ENCODE data around the gene TMEM18.

The TMEM18 gene

DNA sequence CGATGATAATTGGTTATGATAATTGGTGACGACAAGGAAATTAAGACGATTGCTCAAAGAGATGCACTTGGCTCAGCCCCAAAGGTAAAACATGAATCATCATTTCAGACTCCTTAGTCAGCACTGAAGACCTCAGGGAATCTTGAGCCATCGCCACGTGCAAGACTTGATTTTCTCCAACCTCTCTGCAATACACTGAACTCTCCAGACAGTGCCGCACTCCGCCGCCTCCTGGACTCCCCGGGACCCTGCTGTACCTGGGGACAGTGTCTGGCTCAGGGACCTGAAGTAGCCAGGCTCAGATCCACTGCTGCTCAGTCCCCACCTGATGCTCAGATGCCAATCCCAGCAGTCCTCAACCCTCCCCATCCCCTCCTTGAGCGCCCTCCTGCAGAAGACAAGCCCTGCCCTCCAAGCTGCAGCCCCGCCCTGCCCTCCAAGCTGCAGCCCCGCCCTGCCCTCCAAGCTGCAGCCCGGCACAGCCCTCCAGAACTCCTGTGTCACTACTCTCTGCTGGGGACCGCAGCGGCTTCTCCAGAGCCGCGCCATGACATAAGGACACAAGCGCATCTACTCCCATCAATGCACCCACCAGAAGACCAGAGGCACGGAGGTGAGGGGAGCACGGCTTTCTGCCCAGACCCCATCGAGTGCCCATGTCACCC lies 1.1 kb downstream of the TMEM18 start:
- Histone ChIP-seq H3K4me1 (ENCODE audit: insufficient read depth, insufficient read length) (peaks cover 3% of the 10 kb centered on the region), H3K9ac (ENCODE audit: insufficient read length, low read depth) (peak overlapping the region; percentile 81), H3K27me3 (ENCODE audit: insufficient read depth, insufficient read length) (no peaks in the 10 kb centered on the region), H3K9me3 (ENCODE audit: insufficient read depth, low read length) (no peaks in the 10 kb centered on the region), H3K4me3 (ENCODE audit: insufficient read length, low read depth) (peak overlapping the region; percentile 87), H3K36me3 (ENCODE audit: insufficient read depth, insufficient read length, low read length) (peaks cover 21% of the 10 kb centered on the region)
- DNase-seq (ENCODE audit: low read depth, low spot score): peak; percentile 67
- TF ChIP-seq SUZ12 (IDR thresholded peaks at IDR 0.05; ENCODE audit: extremely low read depth, insufficient read depth, insufficient read length): no peak
- TF ChIP-seq ZNF274 (IDR thresholded peaks at IDR 0.05; ENCODE audit: low read depth, low read length): no peak
- TF ChIP-seq YY1 (IDR thresholded peaks at IDR 0.05; ENCODE audit: insufficient read depth, insufficient read length): no peak

DNA sequence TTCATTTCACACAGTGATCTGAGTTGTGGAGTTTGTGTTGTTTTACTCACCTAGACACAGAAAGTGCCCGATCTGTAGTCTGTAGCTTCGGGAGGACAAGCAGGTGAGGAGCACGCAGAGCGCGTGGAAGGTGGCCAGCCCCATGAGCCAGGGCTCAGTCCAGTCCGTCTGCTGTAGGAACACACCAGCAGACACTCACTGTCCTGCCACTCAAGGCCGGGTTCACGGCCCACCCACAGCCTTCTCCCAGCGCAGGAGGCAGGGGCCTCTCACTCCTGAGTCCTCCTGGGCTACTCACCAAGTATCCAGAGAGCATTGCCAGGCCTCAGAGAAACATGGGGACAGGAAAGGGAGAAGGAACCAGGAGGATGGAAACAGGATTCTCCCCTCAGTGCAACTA lies 1.7 kb downstream of the TMEM18 start:
- Histone ChIP-seq H3K9ac (ENCODE audit: insufficient read length, low read depth) (peak overlapping the region; percentile 67), H3K9me3 (ENCODE audit: insufficient read depth, low read length) (no peaks in the 10 kb centered on the region), H3K27me3 (ENCODE audit: insufficient read depth, insufficient read length) (no peaks in the 10 kb centered on the region), H3K36me3 (ENCODE audit: insufficient read depth, insufficient read length, low read length) (peaks cover 27% of the 10 kb centered on the region), H3K4me3 (ENCODE audit: insufficient read length, low read depth) (no peak overlapping the region), H3K4me1 (ENCODE audit: insufficient read depth, insufficient read length) (peaks cover 3% of the 10 kb centered on the region)
- no peak for DNase-seq (ENCODE audit: low read depth, low spot score)
- TF ChIP-seq SUZ12 (IDR thresholded peaks at IDR 0.05; ENCODE audit: extremely low read depth, insufficient read depth, insufficient read length) (no peak), ZNF274 (IDR thresholded peaks at IDR 0.05; ENCODE audit: low read depth, low read length) (no peak), YY1 (IDR thresholded peaks at IDR 0.05; ENCODE audit: insufficient read depth, insufficient read length) (no peak)

DNA sequence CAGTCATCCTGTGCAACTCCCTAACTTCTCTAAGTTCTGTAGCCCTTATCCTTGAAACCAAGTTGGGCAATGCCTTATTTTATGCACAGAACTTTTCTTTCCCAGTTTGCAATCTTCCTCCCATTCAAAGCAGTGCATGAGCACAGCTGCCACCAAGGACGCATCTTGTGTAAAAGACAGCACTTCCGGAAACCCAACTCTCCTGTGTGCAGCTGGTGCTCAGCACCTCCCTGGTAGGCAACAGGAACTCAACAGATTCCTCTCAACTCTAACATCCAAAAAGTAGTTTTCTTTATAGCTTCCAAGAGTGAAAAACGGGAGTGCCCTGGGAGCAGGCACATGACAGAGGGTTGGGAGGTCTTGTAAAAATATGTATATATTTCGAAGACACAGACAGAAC lies 2.2 kb downstream of the TMEM18 start:
- no peak overlapping the region for H3K9ac ChIP-seq (ENCODE audit: insufficient read length, low read depth)
- TF ChIP-seq YY1 (IDR thresholded peaks at IDR 0.05; ENCODE audit: insufficient read depth, insufficient read length) (no peak), ZNF274 (IDR thresholded peaks at IDR 0.05; ENCODE audit: low read depth, low read length) (no peak), SUZ12 (IDR thresholded peaks at IDR 0.05; ENCODE audit: extremely low read depth, insufficient read depth, insufficient read length) (no peak)
- no peak for DNase-seq (ENCODE audit: low read depth, low spot score)
- H3K4me3 ChIP-seq (ENCODE audit: insufficient read length, low read depth): no peak overlapping the region
- H3K36me3 ChIP-seq (ENCODE audit: insufficient read depth, insufficient read length, low read length): peaks cover 31% of the 10 kb centered on the region
- H3K4me1 ChIP-seq (ENCODE audit: insufficient read depth, insufficient read length): peaks cover 3% of the 10 kb centered on the region
- H3K27me3 ChIP-seq (ENCODE audit: insufficient read depth, insufficient read length): no peaks in the 10 kb centered on the region
- H3K9me3 ChIP-seq (ENCODE audit: insufficient read depth, low read length): no peaks in the 10 kb centered on the region

DNA sequence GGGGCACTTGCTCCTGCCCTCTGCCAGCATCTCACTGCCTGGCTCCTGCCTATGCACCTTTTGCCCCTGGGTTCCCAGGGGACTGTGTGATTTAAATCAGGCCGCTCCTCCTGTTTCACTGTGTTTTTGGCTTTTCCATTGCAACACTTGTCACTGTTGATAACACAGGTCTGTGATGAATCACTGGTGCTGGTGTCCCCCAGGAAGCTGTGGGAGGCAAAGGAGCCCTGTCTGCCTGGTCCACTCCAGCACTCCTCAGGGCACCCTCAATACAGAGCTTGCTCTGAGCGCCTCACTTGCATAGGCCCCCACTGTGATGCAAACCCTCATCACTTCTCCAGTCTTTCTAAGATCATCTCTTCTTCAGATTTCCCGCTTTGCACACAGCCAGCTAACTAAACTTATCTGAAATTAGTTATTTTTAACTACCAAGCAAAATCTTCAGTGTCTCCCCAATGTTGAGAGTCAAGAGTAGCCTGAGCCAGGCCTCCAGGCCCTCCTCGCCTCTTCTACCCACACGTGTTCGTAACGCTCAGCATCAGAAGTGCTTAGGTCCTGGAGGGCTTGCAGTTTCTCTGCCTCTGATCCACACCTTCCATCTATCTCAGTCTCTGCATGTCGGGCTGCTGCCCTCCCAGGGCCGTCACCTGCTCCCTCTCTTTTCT lies 2.8 kb downstream of the TMEM18 start:
- peaks cover 3% of the 10 kb centered on the region for H3K4me1 ChIP-seq (ENCODE audit: insufficient read depth, insufficient read length)
- no peak for DNase-seq (ENCODE audit: low read depth, low spot score)

DNA sequence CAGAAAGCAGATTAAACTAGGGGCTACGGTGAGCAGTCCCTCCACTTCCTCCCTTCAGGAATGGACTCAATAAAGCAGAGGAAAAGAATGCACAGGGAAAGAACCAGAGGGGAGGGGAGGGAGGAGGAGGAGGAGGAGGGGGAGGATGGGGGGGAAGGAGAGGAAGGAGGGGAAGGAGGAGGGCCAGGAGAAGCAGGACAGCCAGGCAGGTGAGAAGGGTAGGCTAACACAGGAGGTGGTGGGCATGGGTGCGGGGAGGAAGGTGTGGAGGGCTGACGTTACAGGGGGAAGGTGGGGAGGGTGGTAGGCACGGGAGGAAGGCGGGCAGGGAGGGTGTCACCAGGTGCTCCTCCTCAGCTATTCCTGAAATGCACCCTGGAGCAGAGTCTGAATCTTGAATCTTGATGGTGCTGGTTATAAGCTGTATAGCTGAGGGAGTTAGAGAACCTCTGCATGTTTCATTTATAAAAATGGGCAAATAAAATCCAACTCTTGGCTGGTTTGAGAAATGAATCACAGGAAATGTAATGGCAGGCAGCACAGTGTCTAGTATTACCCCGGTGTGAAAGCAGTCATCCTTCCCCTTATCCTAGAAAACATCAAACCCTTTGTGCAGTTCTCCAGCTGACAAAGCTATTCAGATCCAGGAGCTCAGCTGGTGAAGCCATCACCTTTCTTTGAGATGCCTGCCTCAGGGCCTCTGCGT lies 3.4 kb downstream of the TMEM18 start:
- Histone ChIP-seq H3K9me3 (ENCODE audit: insufficient read depth, low read length) (no peaks in the 10 kb centered on the region), H3K36me3 (ENCODE audit: insufficient read depth, insufficient read length, low read length) (peaks cover 44% of the 10 kb centered on the region), H3K4me1 (ENCODE audit: insufficient read depth, insufficient read length) (peaks cover 3% of the 10 kb centered on the region), H3K9ac (ENCODE audit: insufficient read length, low read depth) (no peak overlapping the region), H3K4me3 (ENCODE audit: insufficient read length, low read depth) (no peak overlapping the region), H3K27me3 (ENCODE audit: insufficient read depth, insufficient read length) (no peaks in the 10 kb centered on the region)
- DNase-seq (ENCODE audit: low read depth, low spot score): no peak
- TF ChIP-seq ZNF274 (IDR thresholded peaks at IDR 0.05; ENCODE audit: low read depth, low read length): no peak
- TF ChIP-seq YY1 (IDR thresholded peaks at IDR 0.05; ENCODE audit: insufficient read depth, insufficient read length): no peak
- no peak for TF ChIP-seq SUZ12 (IDR thresholded peaks at IDR 0.05; ENCODE audit: extremely low read depth, insufficient read depth, insufficient read length)

More for the DNA sequence above, 2.8 kb downstream of the TMEM18 start:
- TF ChIP-seq ZNF274 (IDR thresholded peaks at IDR 0.05; ENCODE audit: low read depth, low read length): no peak
- no peak for TF ChIP-seq SUZ12 (IDR thresholded peaks at IDR 0.05; ENCODE audit: extremely low read depth, insufficient read depth, insufficient read length)
- no peak for TF ChIP-seq YY1 (IDR thresholded peaks at IDR 0.05; ENCODE audit: insufficient read depth, insufficient read length)
- no peak overlapping the region for H3K4me3 ChIP-seq (ENCODE audit: insufficient read length, low read depth)
- H3K9ac ChIP-seq (ENCODE audit: insufficient read length, low read depth): no peak overlapping the region
- H3K36me3 ChIP-seq (ENCODE audit: insufficient read depth, insufficient read length, low read length): peaks cover 37% of the 10 kb centered on the region
- no peaks in the 10 kb centered on the region for H3K27me3 ChIP-seq (ENCODE audit: insufficient read depth, insufficient read length)
- H3K9me3 ChIP-seq (ENCODE audit: insufficient read depth, low read length): no peaks in the 10 kb centered on the region

DNA sequence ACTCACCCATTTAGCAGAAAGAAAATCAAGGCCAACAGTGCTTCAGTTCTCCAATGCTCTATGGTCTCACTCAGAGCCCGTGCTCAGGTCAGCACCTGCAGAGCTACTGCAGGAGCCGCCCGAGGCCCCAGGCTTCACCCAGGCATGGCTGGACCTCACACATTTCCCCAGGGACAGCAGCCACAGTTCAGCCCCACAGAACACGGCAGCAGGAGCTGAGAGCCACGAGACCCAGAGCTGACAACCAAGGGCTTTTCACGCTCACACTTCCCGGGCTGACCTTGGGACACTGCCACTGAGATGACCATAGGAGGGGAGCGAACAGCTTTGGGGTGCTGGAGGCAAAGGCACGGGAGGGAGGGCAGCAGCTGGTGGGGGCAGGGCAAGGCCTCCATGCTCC lies 4.2 kb downstream of the TMEM18 start:
- Histone ChIP-seq H3K4me1 (ENCODE audit: insufficient read depth, insufficient read length) (peaks cover 3% of the 10 kb centered on the region), H3K9me3 (ENCODE audit: insufficient read depth, low read length) (no peaks in the 10 kb centered on the region), H3K9ac (ENCODE audit: insufficient read length, low read depth) (no peak overlapping the region), H3K4me3 (ENCODE audit: insufficient read length, low read depth) (no peak overlapping the region), H3K27me3 (ENCODE audit: insufficient read depth, insufficient read length) (no peaks in the 10 kb centered on the region), H3K36me3 (ENCODE audit: insufficient read depth, insufficient read length, low read length) (peaks cover 52% of the 10 kb centered on the region)
- no peak for TF ChIP-seq YY1 (IDR thresholded peaks at IDR 0.05; ENCODE audit: insufficient read depth, insufficient read length)
- no peak for TF ChIP-seq ZNF274 (IDR thresholded peaks at IDR 0.05; ENCODE audit: low read depth, low read length)
- no peak for TF ChIP-seq SUZ12 (IDR thresholded peaks at IDR 0.05; ENCODE audit: extremely low read depth, insufficient read depth, insufficient read length)
- DNase-seq (ENCODE audit: low read depth, low spot score): no peak

DNA sequence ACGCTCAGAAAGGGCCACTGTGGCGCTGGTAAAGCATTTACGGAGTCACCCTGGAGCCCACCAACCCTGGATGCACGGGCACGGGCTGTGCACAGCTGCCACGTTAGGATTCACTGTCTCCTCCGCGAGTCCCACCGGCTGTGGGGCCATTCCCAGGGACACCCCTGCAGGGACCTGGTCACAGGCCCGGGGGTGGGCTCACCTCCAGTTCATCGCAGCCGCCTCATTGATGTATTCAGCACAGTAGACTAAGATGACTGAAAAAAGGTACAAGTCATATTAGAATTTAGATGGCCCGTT lies 4.7 kb downstream of the TMEM18 start:
- Histone ChIP-seq H3K27me3 (ENCODE audit: insufficient read depth, insufficient read length) (no peaks in the 10 kb centered on the region), H3K4me1 (ENCODE audit: insufficient read depth, insufficient read length) (peaks cover 3% of the 10 kb centered on the region), H3K9ac (ENCODE audit: insufficient read length, low read depth) (no peak overlapping the region), H3K9me3 (ENCODE audit: insufficient read depth, low read length) (no peaks in the 10 kb centered on the region), H3K4me3 (ENCODE audit: insufficient read length, low read depth) (no peak overlapping the region), H3K36me3 (ENCODE audit: insufficient read depth, insufficient read length, low read length) (peaks cover 56% of the 10 kb centered on the region)
- TF ChIP-seq SUZ12 (IDR thresholded peaks at IDR 0.05; ENCODE audit: extremely low read depth, insufficient read depth, insufficient read length): no peak
- no peak for TF ChIP-seq YY1 (IDR thresholded peaks at IDR 0.05; ENCODE audit: insufficient read depth, insufficient read length)
- TF ChIP-seq ZNF274 (IDR thresholded peaks at IDR 0.05; ENCODE audit: low read depth, low read length): no peak
- no peak for DNase-seq (ENCODE audit: low read depth, low spot score)

Data from NT2/D1 (cell line).